GM18520 (cell line): ENCODE measurements around the gene ACTN4.
"Not testable (repeated sequence)": the region's sequence is repeated elsewhere in the genome, so short reads cannot be mapped to it uniquely, and the experiment has no call there.

Source experiments
- ATAC-seq: cut with Tn5 transposase; IDR thresholded peaks from one replicate; pipeline ENCODE4 v1.9.1; 2021; ENCODE audit not compliant: unreplicated experiment

ACTN4 gene

DNA sequence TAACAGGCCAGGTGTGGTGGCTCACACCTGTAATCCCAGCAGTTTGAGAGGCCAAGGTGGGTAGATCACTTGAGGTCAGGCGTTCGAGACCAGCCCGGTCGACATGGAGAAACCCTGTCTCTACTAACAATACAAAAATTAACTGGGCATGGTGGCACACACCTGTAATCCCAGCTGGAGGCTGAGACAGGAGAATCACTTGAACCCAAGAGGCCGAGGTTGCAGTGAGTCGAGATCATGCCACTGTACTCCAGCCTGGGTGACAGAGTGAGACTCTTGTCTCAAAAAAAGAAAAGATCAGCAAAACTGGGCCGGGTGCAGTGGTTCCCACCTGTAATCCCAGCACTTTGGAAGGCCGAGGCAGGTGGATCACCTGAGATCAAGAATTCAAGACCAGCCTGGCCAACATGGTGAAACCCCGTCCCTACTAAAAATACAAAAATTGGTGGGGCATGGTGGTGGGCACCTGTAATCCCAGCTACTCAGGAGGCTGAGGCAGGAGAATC is 114.5 kb downstream of the ACTN4 start:
- ATAC-seq: not testable (repeated sequence)

DNA sequence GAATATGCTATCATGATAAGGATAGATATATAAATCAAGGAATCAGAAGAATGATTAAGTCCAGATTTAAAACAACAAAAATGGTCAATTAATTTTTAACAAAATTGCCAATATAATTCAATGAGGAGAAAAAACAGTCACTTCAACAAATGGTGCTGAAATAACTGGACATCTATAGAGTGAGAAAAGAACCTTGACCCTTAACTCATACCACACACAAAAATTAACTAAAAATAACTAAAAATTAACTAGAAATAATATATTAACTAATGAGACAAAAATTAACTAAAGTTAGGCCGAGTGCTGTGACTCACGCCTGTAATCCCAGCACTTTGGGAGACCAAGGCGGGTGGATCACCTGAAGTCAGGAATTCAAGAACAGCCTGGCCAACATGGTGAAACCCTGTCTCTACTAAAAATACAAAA is 116.4 kb downstream of the ACTN4 start:
- ATAC-seq: no peak

DNA sequence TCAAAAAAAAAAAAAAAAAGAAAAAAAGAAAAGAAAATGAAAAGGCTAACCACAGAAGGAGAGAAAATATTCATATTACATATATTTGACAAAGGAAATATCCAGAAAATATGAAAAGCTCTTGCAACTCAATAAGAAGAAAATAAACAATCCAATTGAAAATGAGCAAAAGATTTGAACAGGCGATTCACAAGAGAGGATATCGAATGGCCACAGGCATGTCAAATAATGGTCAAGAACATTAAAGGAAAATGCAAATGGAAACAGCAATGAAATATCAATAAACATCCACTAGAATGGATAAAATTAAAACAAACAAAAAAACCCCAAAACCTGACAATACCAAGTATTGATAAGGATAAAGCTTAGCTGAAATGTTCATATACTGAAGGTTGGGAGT is 117.8 kb downstream of the ACTN4 start:
- ATAC-seq: no peak

DNA sequence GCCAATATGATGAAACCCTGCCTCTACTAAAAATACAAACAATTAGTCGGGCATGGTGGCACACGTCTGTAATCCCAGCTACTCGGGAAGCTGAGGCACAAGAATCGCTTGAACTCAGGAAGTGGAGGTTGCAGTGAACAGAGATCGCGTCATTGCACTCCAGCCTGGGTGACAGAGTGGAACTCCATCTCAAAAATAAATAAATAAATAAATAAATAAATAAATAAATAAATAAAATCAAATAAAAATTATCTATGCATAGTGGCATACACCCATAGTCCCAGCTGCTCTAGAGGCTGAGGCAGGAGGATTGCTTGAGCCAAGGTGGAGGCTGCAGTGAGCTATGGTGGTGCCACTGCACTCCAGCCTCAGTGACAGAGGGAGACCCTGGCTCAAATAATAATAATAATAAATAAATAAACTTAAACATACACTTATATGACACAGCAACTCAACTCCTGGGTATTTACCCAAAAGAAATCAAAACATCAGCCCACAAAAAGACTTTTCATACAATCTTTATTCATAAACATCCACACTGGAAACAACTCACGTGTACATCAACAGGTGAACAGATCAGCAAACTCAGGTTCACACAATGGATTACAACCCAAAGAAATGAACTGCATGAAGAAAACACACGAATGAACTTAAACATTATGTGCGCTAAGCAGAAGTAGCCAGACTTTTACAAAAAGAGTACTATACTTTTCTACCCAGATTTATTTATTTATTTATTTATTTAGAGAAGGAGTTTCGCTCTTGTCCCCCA is 119.0 kb downstream of the ACTN4 start:
- no peak for ATAC-seq

DNA sequence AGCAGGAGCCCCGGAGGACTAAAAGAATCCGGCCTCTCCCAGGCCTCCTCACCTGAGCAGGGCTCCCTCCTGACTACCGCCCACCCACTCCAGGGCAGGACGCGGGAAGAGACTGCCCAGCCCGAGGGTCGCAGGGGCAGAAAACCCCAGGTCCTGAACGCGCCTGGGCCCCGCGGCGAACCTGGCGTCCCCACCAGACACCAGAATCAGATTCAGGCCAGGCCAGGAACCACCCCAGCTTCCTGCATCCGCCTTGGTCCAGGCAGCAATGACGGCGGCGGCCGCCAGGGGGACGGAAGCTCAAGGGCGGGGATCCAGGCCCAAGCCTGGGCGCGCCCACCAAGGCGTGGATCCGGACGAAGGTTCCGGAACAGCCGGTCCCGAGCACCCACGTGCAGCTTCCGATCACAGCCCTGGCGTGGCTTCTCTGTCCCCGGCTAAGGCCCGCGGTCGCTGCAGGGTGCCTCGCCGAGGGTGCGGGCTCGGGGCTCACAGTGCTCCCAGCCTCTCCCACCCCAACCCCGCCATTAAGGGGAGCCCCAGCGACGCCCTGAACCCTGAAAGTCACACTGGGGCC is 122.3 kb downstream of the ACTN4 start:
- peak; percentile 48 for ATAC-seq

DNA sequence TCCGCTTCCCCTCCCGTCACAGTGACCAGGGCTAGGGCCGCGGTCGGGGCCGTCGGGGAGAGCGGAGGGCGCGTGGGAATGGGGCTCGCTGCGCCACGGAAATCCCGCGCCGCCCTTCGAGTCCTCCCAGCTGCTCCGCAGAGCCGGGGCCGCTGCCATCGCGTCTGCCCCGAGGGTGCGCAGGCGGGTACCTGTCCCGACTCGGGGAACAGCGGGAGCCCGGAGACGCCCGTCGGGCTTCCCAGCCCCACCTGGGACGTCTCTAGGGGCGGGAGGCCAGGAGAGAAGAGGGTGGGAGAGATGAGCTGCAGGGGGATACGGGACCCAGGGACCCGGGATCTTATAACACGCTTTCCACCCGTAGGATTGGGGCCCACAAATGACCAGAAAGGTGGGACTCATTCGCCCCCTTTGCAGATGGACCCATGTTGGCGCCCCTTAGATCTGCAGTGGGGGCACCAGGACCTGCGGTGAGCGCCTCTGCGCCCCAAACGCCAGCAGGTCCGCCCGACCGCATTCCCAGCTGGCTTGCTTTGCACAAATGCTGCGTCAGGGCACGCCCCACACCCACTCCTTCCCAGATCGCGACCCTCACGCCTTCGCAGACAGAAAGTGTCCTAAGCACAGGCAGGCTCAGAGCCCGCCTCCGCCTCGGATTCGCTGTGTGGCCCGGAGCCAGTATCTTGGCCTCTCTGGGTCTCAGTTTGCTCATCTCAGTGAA is 122.9 kb downstream of the ACTN4 start:
- not testable (repeated sequence) for ATAC-seq

DNA sequence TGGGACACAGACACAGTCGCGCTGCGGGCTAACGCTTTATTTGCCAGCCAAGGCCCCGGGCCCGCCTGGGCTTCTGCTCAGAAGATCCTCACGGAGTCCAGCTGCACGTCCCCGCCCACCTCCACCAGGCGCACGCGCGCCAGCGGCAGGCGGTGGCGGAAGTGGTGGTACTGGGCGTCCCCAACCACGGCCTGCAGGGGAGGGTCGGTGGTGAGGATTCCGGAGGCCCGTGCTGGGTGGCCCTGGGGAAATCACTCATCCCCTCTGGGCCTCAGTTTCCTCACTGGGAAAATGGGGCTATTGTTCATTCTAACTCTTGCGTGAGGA is 123.5 kb downstream of the ACTN4 start:
- not testable (repeated sequence) for ATAC-seq

DNA sequence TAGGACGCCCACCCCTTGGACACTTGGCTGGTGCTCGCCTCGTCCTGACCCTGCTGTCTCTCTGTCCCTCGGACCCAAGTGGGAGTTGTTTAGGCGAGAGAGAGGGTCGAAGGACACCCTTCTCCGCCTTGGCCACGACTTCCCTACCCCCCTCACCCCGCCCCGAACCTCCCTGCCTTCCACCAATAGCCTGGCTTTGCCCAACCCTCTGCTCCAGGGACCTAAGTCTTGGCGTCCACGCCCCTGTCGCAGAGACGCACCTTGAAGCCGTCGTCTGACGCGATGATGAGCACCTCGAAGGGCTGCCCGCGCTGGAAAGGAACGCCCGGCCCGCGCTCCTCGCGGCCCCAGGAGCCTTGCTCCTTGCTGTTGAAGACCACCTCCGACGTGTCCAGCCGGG is 124.1 kb downstream of the ACTN4 start:
- ATAC-seq: not testable (repeated sequence)

DNA sequence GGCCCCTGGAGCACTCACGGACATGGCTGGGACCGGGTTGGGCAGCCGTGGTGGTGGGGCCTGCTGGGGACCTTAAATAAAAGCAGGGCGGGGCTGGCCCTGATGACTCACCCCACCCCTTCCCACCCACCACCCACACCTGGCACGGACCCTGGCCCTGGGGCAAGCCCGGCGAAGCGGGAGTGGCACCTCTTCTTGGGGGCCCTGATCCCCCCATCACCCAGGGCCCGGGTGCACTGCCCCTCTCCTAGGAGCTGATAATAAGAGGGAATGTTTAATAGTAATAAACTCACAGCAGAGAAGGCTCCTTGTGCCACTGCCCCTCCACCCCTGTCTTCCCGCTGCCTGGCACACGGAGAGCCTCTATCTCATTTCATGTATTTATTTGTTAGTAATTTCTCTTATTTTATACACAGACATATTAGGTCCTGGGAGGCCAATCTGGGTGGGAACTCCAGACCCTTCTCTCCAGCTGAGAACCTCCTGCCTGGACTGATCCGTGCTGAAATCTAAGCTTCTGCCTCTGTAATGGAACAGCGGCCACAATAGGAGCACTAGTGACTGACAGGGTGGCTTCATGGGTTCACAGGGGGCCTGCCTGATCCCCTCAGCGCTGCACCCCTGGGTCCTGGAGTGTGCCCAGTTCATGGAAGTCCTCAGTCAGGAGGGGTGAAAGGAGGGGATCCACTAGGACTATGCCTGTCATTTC is 126.2 kb downstream of the ACTN4 start, which contains the start of gene LGALS7:
LGALS7 (minus strand) TSS at position 49 of the 709 bp plus-strand sequence; CDS start at position 24, 25 bp downstream.
- ATAC-seq: no peak

DNA sequence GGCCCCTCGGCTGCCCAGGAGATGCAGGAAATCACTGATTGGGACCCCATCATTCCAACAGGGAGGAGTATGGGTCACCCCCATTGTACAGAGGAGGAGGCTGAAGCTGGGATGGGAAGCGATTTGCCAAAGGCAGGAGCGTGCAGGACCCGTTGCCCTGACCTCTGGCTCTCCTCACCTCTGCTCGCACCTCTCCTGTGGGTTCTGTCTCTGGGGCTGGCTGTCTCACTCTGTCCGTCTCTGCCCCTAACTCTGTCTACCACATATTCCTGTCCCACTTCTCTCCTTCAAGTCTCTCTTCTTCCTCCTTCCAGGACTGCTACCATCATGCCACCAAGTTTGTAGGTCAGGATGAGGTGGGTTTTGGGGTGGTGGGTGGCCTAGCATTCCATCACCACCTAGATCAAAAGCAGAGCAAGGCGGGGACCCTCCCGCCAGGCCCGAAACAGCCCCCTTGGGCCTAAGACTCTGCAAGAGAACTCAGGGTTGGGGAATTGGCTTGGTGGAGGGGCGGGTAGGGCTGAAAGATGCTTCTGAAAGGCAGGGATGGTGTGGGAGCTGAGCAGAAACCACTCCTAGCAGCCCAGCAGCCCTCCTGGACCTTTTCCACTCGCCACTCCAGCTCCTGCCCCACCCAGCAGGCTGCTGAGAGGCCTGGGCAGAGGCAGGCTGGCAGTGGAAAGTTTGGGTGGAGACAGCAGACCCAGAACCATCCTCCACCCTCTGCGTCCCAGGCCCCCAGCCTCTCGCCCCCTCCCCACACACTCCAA is 126.9 kb downstream of the ACTN4 start:
- no peak for ATAC-seq

DNA sequence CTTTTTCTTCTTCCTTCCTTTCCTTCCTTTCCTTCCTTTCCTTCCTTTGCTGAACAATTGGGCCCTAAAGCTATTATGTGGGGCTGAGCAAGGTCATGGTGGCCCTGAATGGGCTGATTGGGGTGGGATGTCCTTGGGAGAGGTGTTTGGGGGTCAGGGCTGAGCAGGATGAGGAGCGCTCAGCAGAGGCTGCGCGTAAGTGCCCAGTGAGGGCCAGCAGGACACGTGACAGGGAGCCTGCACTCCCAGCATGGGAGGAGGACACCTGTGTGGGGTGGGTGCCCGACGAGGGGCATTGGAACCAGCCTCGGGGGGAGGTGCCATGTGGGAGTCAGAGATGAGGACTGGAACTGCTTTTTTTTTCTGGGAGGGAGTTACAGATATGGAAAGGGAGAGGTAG is 131.3 kb downstream of the ACTN4 start:
- ATAC-seq: no peak

DNA sequence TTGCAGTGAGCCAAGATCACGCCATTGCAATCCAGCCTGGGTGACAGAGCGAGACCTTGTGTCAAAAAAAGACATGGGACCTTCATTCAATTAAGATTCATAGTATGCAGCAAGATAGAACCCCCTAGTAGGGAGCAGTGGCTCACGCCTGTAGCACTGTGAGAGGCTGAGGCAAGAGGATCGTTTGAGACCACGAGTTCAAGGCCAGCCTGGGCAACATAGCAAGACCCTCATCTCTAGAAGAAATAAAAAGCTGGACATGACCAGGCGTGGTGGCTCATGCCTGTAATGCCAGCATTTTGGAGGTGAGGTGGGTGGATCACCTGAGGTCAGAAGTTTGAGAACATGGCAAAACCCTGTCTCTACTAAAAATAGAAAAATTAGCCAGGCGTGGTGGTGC is 133.0 kb downstream of the ACTN4 start:
- ATAC-seq: no peak

DNA sequence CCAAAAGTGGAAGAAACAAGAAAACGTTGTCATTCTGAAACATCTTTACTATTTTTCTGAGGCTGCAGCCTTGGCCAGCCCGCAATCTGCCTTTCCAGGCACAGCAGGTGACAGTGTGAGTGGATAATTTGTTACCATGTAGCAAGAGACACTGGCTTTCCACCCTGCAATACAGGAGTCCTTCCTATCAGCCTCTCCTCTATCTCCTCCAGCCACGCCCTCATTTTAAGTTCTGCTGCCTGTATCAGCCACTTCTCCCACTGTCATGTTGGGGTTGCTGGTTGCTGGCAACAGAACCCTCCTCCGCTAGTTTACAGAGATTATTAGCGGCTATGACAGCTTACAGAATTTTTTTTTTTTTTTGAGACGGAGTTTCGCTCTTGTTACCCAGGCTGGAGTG is 133.6 kb downstream of the ACTN4 start:
- no peak for ATAC-seq
